ENCODE measurements around the gene TBX20. TPM values are rescaled to one million over a fixed set of nuclear protein-coding genes. Genes with fewer than 3 reads are reported as not detected.
"Not testable (repeated sequence)": the region's sequence is repeated elsewhere in the genome, so short reads cannot be mapped to it uniquely, and the experiment has no call there.

TBX20 gene
- total RNA-seq, 1 experiment from 2014 or later = not detected

- not testable (repeated sequence) for H2BK12ac ChIP-seq (ENCODE audit: insufficient read length, low read depth, low read length); H2BK20ac ChIP-seq (ENCODE audit: low read depth, low read length, poor library complexity, severe bottlenecking); H2BK120ac ChIP-seq (ENCODE audit: low read depth, low read length, poor library complexity, severe bottlenecking); H3K23me2 ChIP-seq (ENCODE audit: insufficient read length, low read depth, low read length, poor library complexity, severe bottlenecking); H3K4me2 ChIP-seq (ENCODE audit: insufficient read depth, insufficient read length, low read length); H3K9me3 Mint-ChIP-seq; H3K27ac ChIP-seq (ENCODE audit: insufficient read length, low read depth, low read length); H3K56ac ChIP-seq (ENCODE audit: insufficient read length, low read depth, low read length); H3K9me3 ChIP-seq (ENCODE audit: control insufficient read depth, low read depth, low read length); H3K4me3 Mint-ChIP-seq; H3T11ph ChIP-seq (ENCODE audit: low read length); H3K9ac ChIP-seq (ENCODE audit: extremely low read depth, insufficient read length, low read length); DNase-seq; H4K91ac ChIP-seq (ENCODE audit: insufficient read length, low read depth, low read length); H3K18ac ChIP-seq (ENCODE audit: insufficient read length, low read depth, low read length); H3K36me3 Mint-ChIP-seq (ENCODE audit: insufficient read depth in 1 of 3, low read depth in 3 of 3); H2AK5ac ChIP-seq (ENCODE audit: insufficient read length, low read length); H3K27ac Mint-ChIP-seq; H2BK15ac ChIP-seq (ENCODE audit: low read depth, low read length); H3K4me1 ChIP-seq (ENCODE audit: insufficient read depth, low read length); H3K23ac ChIP-seq (ENCODE audit: insufficient read length, low read depth, low read length); H3K4ac ChIP-seq (ENCODE audit: low read depth, low read length); H3K27me3 ChIP-seq (ENCODE audit: insufficient read depth, low read length); H4K8ac ChIP-seq (replicated peaks; ENCODE audit: insufficient read length, low read depth, low read length); H2BK5ac ChIP-seq (ENCODE audit: insufficient read length, low read length); H3K14ac ChIP-seq (ENCODE audit: insufficient read depth, low read length); H3K4me1 Mint-ChIP-seq; H3K79me1 ChIP-seq (ENCODE audit: insufficient read depth, low read depth, low read length, poor library complexity, severe bottlenecking); H4K20me1 ChIP-seq (ENCODE audit: control insufficient read depth, insufficient read depth, insufficient read length); H2AFZ ChIP-seq (ENCODE audit: low read length); H3K79me2 ChIP-seq (ENCODE audit: insufficient read depth, low read length); H4K5ac ChIP-seq (ENCODE audit: insufficient read length, low read depth, low read length)
- peaks cover 17% of the 10 kb centered on the region for H3K27me3 Mint-ChIP-seq (ENCODE audit: low read depth)
- WGBS (ENCODE audit: extremely low coverage, insufficient read length, low lambda C conversion rate) = no CpG with 5 or more reads among the region's 5 CpGs
Observed at GRCh38 chr7:35238456-35238855, 15.4 kb downstream of the TBX20 start.
